Right lung (tissue), 5 donors: Measurements from ENCODE around the gene IL11. TPM values are rescaled to one million over a fixed set of nuclear protein-coding genes. Genes with fewer than 3 reads are reported as not detected.
"Not testable (repeated sequence)": the region's sequence is repeated elsewhere in the genome, so short reads cannot be mapped to it uniquely, and the experiment has no call there.

ENCODE experiments used
- DNase-seq, 2 donors: peaks; one replicate each; pipeline ENCODE4 v3.0.0-alpha.2; 2013
- polyA plus RNA-seq, 5 donors: library from polyadenylated mRNA; unstranded; fragments of 120-200 nt; gene quantifications; one replicate each; pipeline versions ENCODE4 v1.2.1 to v1.2.3, GENCODE V29; 2013; ENCODE audit warnings: inconsistent platforms in 1 of 5, low replicate concordance in 1 of 5; ENCODE audit not compliant: insufficient read length in 5 of 5, insufficient read depth in 1 of 5

Gene IL11
- polyA plus RNA-seq, 5 donors: 0.26 to 0.76 (median 0.49) TPM

- no peak for DNase-seq
Measured at GRCh38 chr19:55336101-55336500, 34.2 kb downstream of the IL11 start.

GRCh38 chr19:55333870-55334269, 36.4 kb downstream of the IL11 start:
- no peak for DNase-seq

- not testable (repeated sequence) for DNase-seq
Measured at GRCh38 chr19:55329791-55330190, 40.5 kb downstream of the IL11 start.

- not testable (repeated sequence) for DNase-seq
Measured at GRCh38 chr19:55328774-55329318, 41.4 kb downstream of the IL11 start.

- no peak for DNase-seq
Measured at GRCh38 chr19:55325172-55325571, 45.1 kb downstream of the IL11 start, which contains the start of gene TMEM150B. Gene TMEM150B, minus strand, starts transcription at chr19:55325341. Its CDS starts 4,305 bp downstream, at chr19:55321036.

GRCh38 chr19:55324662-55325061, 45.6 kb downstream of the IL11 start:
- no peak for DNase-seq

- no peak for DNase-seq
Measured at GRCh38 chr19:55322204-55322885, 47.9 kb downstream of the IL11 start.

- no peak for DNase-seq
Measured at GRCh38 chr19:55321466-55322137, 48.7 kb downstream of the IL11 start.

GRCh38 chr19:55320844-55321419, 49.3 kb downstream of the IL11 start:
- no peak for DNase-seq

GRCh38 chr19:55319785-55320184, 50.5 kb downstream of the IL11 start:
- no peak for DNase-seq

- no peak for DNase-seq
Measured at GRCh38 chr19:55316646-55317045, 53.6 kb downstream of the IL11 start.

- DNase-seq: no peak
Measured at GRCh38 chr19:55315956-55316525, 54.2 kb downstream of the IL11 start.

- no peak for DNase-seq
Measured at GRCh38 chr19:55314396-55314795, 55.9 kb downstream of the IL11 start.

Other genes with a start within 250 kb of the IL11 start
- 10 to 100 TPM in 1 of 5 donors, 1 to 10 TPM in 3, under 1 TPM in 1; 0.91 to 27.5 (median 2.1) TPM for gene TNNT1, start 221.3 kb downstream of the IL11 start, polyA plus RNA-seq
- gene TNNI3, start 212.7 kb downstream of the IL11 start, polyA plus RNA-seq: 1 to 10 TPM in 1 of 5 donors, under 1 TPM in 4; 0.39 to 1.9 (median 0.73) TPM
- gene DNAAF3, start 203.8 kb downstream of the IL11 start, polyA plus RNA-seq: 1 to 10 TPM; 1.4 to 8.6 (median 5.1) TPM
- gene SYT5, start 190.2 kb downstream of the IL11 start, polyA plus RNA-seq: 1 to 10 TPM in 3 of 5 donors, under 1 TPM in 2; 0.50 to 1.2 (median 1.1) TPM
- under 1 TPM; 0.15 to 0.30 (median 0.27) TPM for gene PTPRH, start 161.0 kb downstream of the IL11 start, polyA plus RNA-seq
- 1 to 10 TPM; 2.1 to 5.0 (median 3.4) TPM for gene TMEM86B, start 141.7 kb downstream of the IL11 start, polyA plus RNA-seq
- gene PPP6R1, start 111.4 kb downstream of the IL11 start, polyA plus RNA-seq: 10 to 100 TPM; 28.8 to 46.0 (median 35.3) TPM
- 10 to 100 TPM; 20.9 to 50.7 (median 28.5) TPM for gene HSPBP1, start 90.4 kb downstream of the IL11 start, polyA plus RNA-seq
- gene BRSK1, start 86.5 kb downstream of the IL11 start, polyA plus RNA-seq: 10 to 100 TPM; 10.2 to 20.8 (median 15.7) TPM
- gene TMEM150B, start 45.1 kb downstream of the IL11 start, polyA plus RNA-seq: under 1 TPM; 0.56 to 0.83 (median 0.64) TPM
- 10 to 100 TPM; 16.0 to 30.0 (median 22.8) TPM for gene KMT5C, start 30.6 kb downstream of the IL11 start, polyA plus RNA-seq
- gene COX6B2, start 15.7 kb downstream of the IL11 start, polyA plus RNA-seq: 1 to 10 TPM in 1 of 5 donors, under 1 TPM in 4; 0.14 to 1.4 (median 0.35) TPM
- under 1 TPM in 2 of 5 donors, not detected in 3; 0.04 to 0.06 TPM for gene GARIN5B, start 7.2 kb downstream of the IL11 start, polyA plus RNA-seq
- gene TMEM190, start 6.4 kb upstream of the IL11 start, polyA plus RNA-seq: 10 to 100 TPM in 2 of 5 donors, 1 to 10 TPM in 2, under 1 TPM in 1; 0.93 to 13.6 (median 6.6) TPM
- 1 to 10 TPM in 2 of 5 donors, under 1 TPM in 3; 0.23 to 2.3 (median 0.77) TPM for gene TMEM238, start 13.8 kb upstream of the IL11 start, polyA plus RNA-seq
- gene RPL28, start 15.5 kb upstream of the IL11 start, polyA plus RNA-seq: 1,000 to 10,000 TPM in 4 of 5 donors, 100 to 1,000 TPM in 1; 947 to 1,993 (median 1,238) TPM
- 10 to 100 TPM; 32.8 to 53.3 (median 35.3) TPM for gene UBE2S, start 37.3 kb upstream of the IL11 start, polyA plus RNA-seq
- gene SHISA7, start 72.8 kb upstream of the IL11 start, polyA plus RNA-seq: under 1 TPM; 0.16 to 0.23 (median 0.18) TPM
- 10 to 100 TPM; 21.5 to 53.9 (median 25.7) TPM for gene ISOC2, start 91.2 kb upstream of the IL11 start, polyA plus RNA-seq
- gene C19orf85, start 94.3 kb upstream of the IL11 start, polyA plus RNA-seq: not detected
- gene ZNF628, start 106.2 kb upstream of the IL11 start, polyA plus RNA-seq: 1 to 10 TPM; 2.0 to 7.0 (median 2.2) TPM
- gene NAT14, start 114.7 kb upstream of the IL11 start, polyA plus RNA-seq: 10 to 100 TPM; 28.6 to 60.8 (median 42.3) TPM
- gene SSC5D, start 118.0 kb upstream of the IL11 start, polyA plus RNA-seq: 10 to 100 TPM in 1 of 5 donors, 1 to 10 TPM in 4; 3.1 to 15.6 (median 8.8) TPM
- gene SBK2, start 166.7 kb upstream of the IL11 start, polyA plus RNA-seq: under 1 TPM in 1 of 5 donors, not detected in 4; 0.41 TPM
- gene SBK3, start 175.1 kb upstream of the IL11 start, polyA plus RNA-seq: 1 to 10 TPM in 1 of 5 donors, under 1 TPM in 4; 0.55 to 1.2 (median 0.73) TPM
- gene ZNF579, start 210.4 kb upstream of the IL11 start, polyA plus RNA-seq: 10 to 100 TPM in 4 of 5 donors, 1 to 10 TPM in 1; 10.0 to 20.2 (median 13.7) TPM
- gene FIZ1, start 229.1 kb upstream of the IL11 start, polyA plus RNA-seq: 10 to 100 TPM; 16.3 to 24.9 (median 19.1) TPM
- gene ZNF524, start 229.8 kb upstream of the IL11 start, polyA plus RNA-seq: 10 to 100 TPM in 1 of 5 donors, 1 to 10 TPM in 4; 6.0 to 11.8 (median 6.1) TPM
- gene ZNF865, start 235.2 kb upstream of the IL11 start, polyA plus RNA-seq: 10 to 100 TPM in 1 of 5 donors, 1 to 10 TPM in 4; 5.3 to 15.5 (median 7.9) TPM